ENCODE measurements around the gene ELP5. TPM values are rescaled to one million over a fixed set of nuclear protein-coding genes. Genes with fewer than 3 reads are reported as not detected.

ELP5 gene
- polyA plus RNA-seq, 3 donors, result 53.8 to 63.4 (median 57.1) TPM

DNA sequence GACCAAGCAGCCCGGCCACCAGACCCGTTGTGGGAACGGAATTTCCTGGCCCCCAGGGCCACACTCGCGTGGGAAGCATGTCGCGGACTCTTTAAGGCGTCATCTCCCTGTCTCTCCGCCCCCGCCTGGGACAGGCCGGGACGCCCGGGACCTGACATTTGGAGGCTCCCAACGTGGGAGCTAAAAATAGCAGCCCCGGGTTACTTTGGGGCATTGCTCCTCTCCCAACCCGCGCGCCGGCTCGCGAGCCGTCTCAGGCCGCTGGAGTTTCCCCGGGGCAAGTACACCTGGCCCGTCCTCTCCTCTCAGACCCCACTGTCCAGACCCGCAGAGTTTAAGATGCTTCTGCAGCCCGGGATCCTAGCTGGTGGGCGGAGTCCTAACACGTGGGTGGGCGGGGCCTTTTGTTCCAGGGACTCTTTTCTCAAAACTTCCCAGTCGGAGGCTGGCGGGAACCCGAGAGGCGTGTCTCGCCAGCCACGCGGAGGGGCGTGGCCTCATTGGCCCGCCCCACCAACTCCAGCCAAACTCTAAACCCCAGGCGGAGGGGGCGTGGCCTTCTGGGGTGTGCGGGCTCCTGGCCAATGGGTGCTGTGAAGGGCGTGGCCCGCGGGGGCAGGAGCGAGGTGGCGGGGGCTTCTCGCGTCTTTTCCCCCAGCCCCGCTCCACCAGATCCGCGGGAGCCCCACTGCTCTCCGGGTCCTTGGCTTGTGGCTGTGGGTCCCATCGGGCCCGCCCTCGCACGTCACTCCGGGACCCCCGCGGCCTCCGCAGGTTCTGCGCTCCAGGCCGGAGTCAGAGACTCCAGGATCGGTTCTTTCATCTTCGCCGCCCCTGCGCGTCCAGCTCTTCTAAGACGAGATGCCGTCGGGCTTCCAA is 29.3 kb downstream of the ELP5 start, which contains the start of gene SLC2A4:
SLC2A4 (plus strand) TSS at position 645 of the 879 bp plus-strand sequence; CDS start at position 862, 217 bp downstream.
- peak; percentile 95 for DNase-seq

DNA sequence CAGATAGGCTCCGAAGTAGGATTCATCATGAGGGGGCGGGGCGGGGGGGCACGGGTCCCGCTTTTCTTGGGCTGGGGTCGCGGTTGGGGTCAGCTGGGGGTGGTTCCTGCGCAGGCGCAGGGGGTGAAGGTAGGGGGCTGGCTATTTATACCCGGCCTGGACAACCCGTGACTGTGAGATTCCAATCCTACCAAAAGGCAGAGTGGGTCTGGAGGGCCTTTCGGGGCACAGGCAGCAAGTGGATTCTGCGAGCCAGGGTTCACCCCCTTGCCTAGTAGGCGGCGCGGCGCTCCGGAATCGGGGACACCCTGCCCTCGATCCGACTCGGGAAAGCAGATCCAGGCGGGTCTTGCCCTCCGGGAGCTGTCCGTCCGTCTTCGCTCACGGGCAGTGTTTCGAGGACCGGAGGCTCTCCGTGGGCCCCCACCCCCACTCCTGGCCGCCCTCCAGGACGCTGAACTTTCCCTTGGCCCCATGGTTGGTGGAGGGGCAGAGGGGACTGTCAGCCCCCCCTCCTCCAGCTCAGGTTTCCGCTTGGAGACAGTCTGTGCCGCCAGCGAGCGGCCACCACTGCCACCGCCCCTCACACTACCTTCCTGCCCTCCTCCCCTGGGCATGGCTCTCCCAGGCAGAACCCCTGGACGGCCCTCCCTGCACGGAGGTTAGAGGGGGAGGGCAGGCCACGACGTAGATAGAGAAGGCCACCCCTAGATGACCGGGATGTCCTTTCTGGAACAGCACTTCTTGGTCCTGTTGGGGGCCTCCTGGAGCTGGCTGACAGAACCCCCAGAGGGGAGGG is 30.1 kb downstream of the ELP5 start:
- no peak for DNase-seq

DNA sequence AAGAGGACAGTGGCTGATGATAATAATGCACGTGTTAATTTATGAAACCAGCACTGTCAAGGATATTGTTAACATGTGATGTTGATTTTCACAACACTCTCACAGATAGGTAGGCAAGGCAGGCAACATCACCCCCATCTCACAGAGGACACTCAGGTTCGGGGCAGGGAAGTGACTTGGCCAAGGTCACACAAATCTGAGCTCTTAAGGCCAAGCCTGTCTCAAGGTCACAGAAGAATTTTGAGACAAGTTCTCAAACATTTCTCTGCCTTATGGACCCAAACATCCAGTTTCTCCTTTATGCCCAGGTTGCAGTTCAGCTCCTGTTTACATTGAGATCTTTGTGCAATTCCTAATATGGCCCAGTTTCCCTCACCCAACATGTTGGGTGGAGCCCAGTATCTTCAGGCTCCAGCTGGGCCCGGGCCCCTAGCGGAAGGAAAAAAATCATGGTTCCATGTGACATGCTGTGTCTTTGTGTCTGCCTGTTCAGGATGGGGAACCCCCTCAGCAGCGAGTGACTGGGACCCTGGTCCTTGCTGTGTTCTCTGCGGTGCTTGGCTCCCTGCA is 30.8 kb downstream of the ELP5 start:
- no peak for DNase-seq

DNA sequence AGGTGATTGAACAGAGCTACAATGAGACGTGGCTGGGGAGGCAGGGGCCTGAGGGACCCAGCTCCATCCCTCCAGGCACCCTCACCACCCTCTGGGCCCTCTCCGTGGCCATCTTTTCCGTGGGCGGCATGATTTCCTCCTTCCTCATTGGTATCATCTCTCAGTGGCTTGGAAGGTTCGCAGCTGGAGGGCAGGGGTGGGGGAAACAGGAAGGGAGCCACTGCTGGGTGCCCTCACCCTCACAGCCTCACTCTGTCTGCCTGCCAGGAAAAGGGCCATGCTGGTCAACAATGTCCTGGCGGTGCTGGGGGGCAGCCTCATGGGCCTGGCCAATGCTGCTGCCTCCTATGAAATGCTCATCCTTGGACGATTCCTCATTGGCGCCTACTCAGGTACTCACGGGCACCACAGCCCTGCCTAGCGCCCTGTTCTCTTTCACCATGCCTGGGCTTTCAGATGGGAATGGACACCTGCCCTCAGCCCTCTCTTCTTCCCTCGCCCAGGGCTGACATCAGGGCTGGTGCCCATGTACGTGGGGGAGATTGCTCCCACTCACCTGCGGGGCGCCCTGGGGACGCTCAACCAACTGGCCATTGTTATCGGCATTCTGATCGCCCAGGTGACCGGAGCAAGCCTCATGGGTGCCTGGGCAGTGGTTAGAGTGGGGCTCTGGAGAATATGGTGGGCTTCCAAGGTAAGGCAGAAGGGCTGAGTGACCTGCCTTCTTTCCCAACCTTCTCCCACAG is 31.6 kb downstream of the ELP5 start:
- DNase-seq, result no peak

DNA sequence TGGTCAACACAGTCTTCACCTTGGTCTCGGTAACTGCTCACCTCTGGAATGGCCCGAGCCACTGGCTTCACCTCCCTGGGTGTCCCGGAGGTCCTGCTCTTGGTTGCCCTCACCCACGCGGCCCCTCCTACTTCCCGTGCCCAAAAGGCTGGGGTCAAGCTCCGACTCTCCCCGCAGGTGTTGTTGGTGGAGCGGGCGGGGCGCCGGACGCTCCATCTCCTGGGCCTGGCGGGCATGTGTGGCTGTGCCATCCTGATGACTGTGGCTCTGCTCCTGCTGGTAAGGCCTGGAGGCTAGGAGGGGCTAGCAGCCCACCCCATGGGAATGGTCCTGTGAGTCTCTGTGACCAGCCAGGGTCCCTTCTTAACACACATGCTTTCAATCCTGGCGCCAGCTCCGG is 32.9 kb downstream of the ELP5 start:
- DNase-seq, result no peak

DNA sequence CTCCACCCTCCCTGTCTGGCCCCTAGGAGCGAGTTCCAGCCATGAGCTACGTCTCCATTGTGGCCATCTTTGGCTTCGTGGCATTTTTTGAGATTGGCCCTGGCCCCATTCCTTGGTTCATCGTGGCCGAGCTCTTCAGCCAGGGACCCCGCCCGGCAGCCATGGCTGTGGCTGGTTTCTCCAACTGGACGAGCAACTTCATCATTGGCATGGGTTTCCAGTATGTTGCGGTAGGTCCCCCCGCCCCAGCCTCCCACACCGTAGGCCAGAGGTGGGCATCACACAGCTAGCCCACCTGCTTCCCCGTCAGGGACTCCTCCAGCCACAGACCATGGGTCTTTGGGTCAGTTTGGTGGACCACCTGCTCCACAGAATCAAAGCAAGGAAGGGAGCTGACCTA is 33.7 kb downstream of the ELP5 start:
- no peak for DNase-seq

DNA sequence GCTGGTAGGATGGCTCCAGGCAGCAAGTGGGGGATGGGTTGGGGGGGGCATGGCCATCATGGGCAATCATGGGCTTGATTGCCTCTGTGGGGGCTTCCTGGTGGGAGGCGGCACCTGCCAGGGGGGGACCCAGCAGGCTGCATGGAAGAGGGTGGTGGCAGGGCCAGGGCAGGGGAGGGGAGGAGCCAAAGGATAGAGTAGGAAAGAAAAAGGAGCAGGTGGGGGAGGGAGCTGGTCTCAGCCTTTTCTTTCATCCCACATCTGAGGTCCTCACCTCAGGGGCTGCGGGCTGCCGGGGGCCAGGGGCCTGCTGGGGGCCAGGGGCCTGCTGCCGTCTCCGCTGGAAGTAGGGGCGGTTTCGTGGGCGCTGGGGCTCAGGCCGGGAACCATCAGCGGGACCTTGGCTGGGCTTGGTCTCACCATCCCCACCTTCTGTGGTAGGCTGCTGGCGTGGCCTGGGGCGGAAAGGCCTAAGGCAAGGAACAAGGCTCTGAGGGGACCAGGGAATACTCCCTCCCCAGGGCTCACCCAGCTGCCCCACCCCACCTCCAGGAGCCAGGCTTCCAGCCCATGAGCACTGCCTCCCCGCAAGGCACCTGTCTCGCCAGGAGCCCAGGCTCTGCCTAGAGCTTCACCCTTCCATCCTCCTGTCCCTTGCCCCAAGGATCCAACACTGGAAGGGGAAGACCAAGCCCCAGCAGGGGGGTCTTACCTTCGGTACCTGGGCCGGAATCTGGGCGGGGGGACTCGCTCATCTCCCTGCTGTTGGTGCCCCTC is 37.4 kb downstream of the ELP5 start:
- no peak for DNase-seq

DNA sequence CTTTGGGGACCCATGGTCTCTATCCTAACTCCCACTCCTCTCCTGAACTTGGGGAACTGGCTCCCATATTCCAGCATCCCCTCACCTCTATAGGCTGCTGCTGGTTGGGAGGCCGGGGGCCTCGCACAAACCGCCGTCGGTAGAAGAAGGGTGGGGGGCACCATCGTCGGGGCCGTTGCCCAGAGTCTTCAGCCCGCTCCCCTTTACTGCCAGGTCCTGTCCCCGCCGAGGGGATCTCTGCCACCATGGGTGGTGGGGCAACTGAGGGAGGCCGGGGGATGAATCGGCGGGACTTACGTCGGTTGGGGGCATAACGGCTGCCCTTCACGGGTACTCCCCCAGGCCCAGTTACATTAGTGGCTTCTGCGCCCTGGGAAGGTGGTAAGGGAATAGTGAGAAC is 38.2 kb downstream of the ELP5 start:
- DNase-seq, result no peak

DNA sequence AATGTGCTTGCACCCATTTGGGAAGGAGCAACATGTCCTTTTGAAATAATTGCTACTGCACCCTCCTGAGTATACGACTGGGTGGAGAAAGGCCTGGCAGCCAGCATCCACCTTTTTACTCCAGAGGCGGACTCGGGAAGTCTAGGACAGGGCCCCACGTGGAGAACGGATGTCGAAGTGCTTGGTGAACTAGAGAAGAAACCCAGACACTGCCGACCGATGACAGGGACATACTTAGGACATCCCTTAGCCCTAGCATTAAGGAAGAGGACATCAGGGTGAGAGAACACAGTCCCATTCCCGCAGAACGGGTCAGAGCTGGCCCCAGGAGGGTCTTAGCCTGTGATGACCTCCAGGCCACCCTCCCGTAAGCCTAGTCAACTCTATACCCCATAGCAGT is 38.7 kb downstream of the ELP5 start:
- DNase-seq, result no peak

DNA sequence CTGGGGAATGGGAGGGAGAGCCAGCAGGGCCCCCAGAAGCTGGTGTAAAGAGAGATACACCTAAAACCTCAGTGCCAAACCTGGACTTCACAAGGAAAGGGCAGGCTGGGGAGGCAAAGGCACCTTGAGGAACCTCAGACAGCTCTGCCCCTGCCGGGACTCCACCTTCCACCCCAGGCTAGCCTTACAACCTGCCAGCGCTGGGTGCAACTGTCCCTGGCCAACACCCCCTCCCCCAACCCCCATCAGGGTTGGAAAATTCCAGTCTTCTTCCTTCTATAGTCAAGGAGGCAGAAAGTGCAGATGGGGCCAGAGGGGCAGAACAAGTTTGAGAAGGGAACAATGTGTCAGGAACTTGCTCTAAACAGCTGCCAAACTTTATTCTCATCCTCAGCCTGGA is 40.2 kb downstream of the ELP5 start:
- DNase-seq, result no peak

DNA sequence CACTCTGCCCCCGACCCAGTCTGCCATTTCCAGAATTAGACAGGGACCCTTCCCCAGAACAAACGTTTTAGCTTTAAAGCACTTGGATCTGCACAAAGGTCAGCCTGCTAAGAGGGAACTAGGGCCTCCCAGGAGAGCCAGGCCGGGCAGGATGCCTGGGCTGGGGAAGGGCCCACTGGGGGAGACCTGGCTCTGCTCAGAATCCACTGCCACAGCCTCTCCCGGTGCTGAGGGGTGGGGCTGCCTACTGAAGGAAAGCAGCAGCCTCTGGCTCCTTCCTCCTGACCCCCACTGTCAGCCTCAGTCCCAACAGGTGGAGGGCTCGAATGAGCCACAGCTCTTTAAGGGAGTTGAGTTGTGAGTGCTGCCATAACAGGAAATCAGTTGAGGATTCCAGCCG is 40.7 kb downstream of the ELP5 start:
- no peak for DNase-seq

DNA sequence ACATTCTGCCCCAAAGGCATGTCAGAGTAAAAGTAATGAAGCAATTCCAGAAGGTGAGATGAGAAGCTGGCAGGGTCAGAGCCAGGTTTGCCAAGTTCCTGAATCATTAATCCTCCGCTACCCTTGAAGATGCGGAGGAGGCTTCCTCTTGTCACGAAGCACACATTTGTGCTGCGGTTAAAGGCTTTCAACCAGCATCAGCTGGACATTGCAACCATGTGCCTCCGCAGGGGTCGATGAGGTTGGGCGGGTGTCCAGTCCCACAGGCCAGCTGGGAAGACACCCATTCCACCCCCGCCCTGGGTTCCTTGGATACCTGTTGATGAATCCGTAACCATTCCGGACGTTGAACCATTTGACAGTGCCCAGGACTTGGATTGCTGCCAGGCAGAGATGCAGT is 41.1 kb downstream of the ELP5 start:
- no peak for DNase-seq

DNA sequence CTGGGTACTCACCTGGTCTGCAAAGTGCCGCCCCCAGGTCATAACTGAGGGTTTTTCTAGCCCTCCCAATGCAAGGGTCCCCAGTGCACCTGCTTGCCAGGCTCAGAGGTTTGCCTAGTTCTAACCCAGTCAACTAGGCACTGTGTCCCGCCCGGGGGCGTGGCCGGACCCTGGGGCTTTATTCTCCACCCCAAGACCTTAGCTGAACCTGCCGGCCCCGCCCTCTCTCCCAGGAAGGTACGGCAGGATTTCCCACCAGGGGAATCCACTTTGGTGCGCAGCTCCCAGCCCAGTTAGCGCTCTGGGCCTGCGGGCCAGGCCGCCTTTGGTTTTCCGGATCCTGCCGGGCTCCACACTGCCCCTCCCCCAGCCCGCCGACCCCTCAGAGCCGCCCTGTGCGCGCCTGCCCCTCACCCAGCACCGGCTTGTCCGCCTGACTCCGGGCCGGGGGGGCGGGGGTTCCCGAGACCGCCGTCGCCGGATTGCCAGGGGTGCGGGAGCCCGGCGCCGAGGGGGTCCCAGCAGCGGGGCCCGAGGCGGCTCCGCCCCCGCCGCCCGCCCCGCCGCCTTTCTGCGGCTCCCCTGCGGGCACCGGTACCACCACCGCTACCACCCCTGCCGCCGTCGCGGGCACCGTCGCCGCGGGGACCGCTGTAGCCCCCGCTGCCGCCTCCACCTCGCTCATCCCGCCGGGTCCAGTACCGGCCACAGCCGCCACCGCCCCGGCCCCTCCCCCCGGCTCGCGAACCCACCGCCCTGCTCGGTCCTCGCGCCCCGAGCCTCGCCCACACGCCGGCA is 42.0 kb downstream of the ELP5 start:
- DNase-seq, result no peak

DNA sequence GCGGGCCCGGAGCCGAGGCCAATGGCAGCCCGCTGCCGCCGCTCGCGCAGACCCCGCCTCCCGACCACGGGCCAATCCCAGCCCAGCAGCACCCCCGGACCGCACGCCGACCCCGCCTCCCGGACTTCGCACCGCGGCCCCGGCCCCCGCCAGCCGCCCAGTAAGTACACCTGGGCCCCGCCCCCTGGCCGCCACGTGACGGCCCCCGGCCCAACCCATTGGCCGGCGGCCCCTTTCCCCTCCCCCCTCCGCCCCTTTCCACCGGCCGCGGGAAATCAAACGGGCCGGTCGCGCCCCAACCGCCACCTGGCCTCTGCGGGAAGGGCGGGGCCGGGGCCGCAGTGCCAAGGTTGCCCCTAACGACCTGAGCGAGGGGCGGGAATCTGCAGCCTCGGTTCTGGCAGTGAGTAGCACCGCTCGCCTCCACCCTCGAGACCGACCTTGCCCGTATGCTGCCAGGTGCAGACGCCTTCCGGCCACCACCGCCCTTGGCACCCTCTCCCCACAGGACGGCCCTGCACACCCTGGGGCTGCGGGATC is 42.7 kb downstream of the ELP5 start, which contains the start of gene YBX2:
YBX2 (minus strand) TSS at position 26 of the 540 bp plus-strand sequence. CDS start 139 bp downstream, outside the sequence.
- DNase-seq, result no peak

DNA sequence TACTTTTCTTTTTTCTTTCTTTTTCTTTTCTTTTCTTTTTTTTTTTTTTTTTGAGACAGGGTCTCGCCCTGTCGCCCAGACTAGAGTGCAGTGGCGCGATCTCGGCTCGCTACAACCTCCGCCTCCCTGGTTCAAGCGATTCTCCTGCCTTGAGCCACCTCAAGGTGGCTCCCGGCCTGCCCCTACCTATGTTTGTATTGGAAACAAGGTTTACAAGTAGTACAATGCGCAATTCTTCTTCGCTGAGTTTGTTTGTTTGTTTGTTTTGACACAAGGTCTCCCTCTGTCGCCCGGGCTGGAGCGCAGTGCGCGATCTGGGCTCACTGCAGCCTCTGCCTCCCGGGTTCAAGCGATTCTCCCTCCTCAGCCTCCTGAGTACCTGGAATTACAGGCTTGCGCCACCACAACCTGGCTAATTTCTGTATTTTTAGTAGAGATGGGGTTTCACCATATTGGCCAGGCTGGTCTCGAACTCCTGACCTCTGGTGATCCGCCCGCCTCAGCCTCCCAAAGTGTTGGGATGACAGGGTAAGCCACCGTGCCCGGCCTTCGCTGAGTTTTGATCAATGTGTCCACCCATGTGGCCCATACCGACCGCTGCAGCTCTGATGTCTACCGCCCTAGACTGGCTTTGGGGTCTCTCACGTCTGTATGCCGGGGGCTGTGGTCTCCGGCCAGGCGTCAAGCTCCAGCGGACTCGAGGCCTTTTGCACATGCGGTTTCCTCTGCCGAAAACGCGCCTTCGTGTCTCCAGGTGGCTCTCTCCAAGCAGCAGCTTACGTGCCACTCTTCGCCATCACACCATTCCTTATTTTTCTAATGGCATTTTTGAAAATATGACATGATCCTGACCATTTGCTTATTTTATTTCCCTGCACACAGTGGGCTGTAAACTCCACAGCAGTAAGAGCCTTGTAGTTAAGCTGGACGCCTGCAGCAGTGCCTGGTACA is 43.5 kb downstream of the ELP5 start:
- no peak for DNase-seq

DNA sequence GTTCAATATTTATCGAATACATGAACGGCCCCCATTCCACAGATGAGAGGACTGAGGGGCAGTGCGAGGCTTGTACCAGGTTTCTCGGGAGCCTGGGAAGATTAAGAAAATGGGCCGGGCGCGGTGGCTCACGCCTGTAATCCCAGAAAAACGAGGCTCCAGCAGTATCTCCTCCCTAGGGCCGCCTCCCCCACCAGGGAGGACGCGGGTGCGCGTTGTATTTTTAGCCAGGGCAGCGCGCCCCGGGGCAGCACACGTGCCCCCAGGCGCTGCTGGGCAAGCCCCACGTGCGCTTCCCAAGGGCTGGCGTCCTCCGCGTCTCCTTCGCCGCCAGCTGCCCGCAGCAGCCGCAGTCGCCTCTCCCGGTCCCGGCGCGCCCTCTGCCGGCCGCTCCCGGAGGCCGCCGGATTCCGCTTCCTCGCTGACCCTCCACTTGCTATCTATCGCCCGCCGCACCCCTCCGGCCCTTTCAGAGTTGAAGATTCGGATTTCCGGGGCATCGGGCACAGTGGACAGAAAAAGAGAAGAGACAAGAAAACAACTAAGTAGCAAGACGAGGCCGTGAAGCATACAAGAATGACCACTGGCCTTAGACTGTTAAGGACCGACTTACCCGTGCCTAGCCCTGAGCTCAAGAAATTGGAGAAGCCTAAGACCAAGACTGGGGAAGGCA is 44.3 kb downstream of the ELP5 start:
- DNase-seq, result peak; percentile 78

DNA sequence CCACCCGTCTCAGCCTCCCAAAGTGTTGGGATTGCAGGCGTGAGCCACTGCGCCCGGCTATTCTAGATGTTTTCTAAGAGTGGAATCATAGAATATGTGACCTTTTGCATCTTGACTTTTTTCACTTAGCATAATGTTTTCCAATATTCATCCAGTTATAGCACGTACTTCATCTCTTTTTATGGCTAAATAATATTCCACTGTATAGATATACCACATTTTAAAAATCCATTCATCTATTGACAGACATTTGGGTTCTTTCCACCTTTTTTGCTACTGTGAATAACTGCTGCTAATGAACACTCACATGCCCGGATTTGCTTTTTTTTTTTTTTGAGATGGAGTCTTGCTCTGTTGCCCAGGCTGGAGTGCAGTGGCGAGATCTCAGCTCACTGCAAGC is 52.2 kb downstream of the ELP5 start:
- DNase-seq, result no peak

Measured in renal pelvis (tissue), 4 donors.